GM12865 (cell line): Measurements from ENCODE around the gene RPH3AL.

ENCODE experiments used
- DNase-seq: peaks from one replicate; pipeline ENCODE4 v3.0.0; 2010; ENCODE audit warnings: low read depth
- H3K4me3 ChIP-seq: 2 replicates; pipeline ENCODE4 v1.5.1; 2011; ENCODE audit warnings: mild to moderate bottlenecking, low read depth, low read length, control low read depth
- CTCF ChIP-seq: IDR thresholded peaks from 2 replicates; pipeline ENCODE4 v1.5.1; 2011; ENCODE audit warnings: low read length, control low read depth, low read depth, inconsistent platforms; ENCODE audit not compliant: insufficient read depth; ENCODE audit errors: missing control alignments

The RPH3AL gene

GRCh38 chr17:288802-289356 lies 63.7 kb downstream of the RPH3AL start:
- no peak overlapping the region for H3K4me3 ChIP-seq
- TF ChIP-seq CTCF = no peak
- DNase-seq = no peak

GRCh38 chr17:286571-286970 lies 66.0 kb downstream of the RPH3AL start:
- DNase-seq = no peak
- no peak for TF ChIP-seq CTCF
- H3K4me3 ChIP-seq = no peak overlapping the region

- TF ChIP-seq CTCF = no peak
- no peak for DNase-seq
- no peak overlapping the region for H3K4me3 ChIP-seq
Observed at GRCh38 chr17:285751-286422, 66.7 kb downstream of the RPH3AL start.

- H3K4me3 ChIP-seq = no peak overlapping the region
Observed at GRCh38 chr17:284676-285355, 67.8 kb downstream of the RPH3AL start.

GRCh38 chr17:283911-284675 lies 68.5 kb downstream of the RPH3AL start:
- H3K4me3 ChIP-seq = no peak overlapping the region
- TF ChIP-seq CTCF = no peak
- no peak for DNase-seq

More at GRCh38 chr17:284676-285355, 67.8 kb downstream of the RPH3AL start:
- DNase-seq = no peak
- TF ChIP-seq CTCF = no peak

GRCh38 chr17:282912-283882 lies 69.4 kb downstream of the RPH3AL start:
- DNase-seq = no peak
- no peak overlapping the region for H3K4me3 ChIP-seq
- no peak for TF ChIP-seq CTCF
